ENCODE measurements around the gene IRGQ.
"Not testable (repeated sequence)": the region's sequence is repeated elsewhere in the genome, so short reads cannot be mapped to it uniquely, and the experiment has no call there.

Gene IRGQ

GRCh38 chr19:43635561-43635940, 39.6 kb upstream of the IRGQ start:
- not testable (repeated sequence) for H3K36me3 ChIP-seq (ENCODE audit: control insufficient read depth, low read depth, low read length); H3K9ac ChIP-seq (ENCODE audit: low read length); H3K27ac ChIP-seq (ENCODE audit: low read length); H3K9me3 ChIP-seq (ENCODE audit: control insufficient read depth, low read depth, low read length)
- peak overlapping the region; percentile 41 for H3K4me3 ChIP-seq (ENCODE audit: low read length)
- peaks cover 11% of the 10 kb centered on the region for H3K4me1 ChIP-seq (ENCODE audit: control insufficient read depth, low read depth, low read length)
- H3K27me3 ChIP-seq (ENCODE audit: control insufficient read depth, insufficient read depth, low read length) = peaks cover 33% of the 10 kb centered on the region

GRCh38 chr19:43634872-43635560, 39.1 kb upstream of the IRGQ start:
- peak overlapping the region; percentile 41 for H3K4me3 ChIP-seq (ENCODE audit: low read length)
- peaks cover 11% of the 10 kb centered on the region for H3K4me1 ChIP-seq (ENCODE audit: control insufficient read depth, low read depth, low read length)
- no peaks in the 10 kb centered on the region for H3K36me3 ChIP-seq (ENCODE audit: control insufficient read depth, low read depth, low read length)
- H3K9me3 ChIP-seq (ENCODE audit: control insufficient read depth, low read depth, low read length) = no peaks in the 10 kb centered on the region
- peak overlapping the region; percentile 57 for H3K9ac ChIP-seq (ENCODE audit: low read length)
- peaks cover 27% of the 10 kb centered on the region for H3K27me3 ChIP-seq (ENCODE audit: control insufficient read depth, insufficient read depth, low read length)
- no peak overlapping the region for H3K27ac ChIP-seq (ENCODE audit: low read length)

GRCh38 chr19:43634506-43634871, 38.6 kb upstream of the IRGQ start:
- Histone ChIP-seq H3K4me3 (ENCODE audit: low read length) (peak overlapping the region; percentile 41), H3K9me3 (ENCODE audit: control insufficient read depth, low read depth, low read length) (no peaks in the 10 kb centered on the region)

GRCh38 chr19:43634068-43634467, 38.1 kb upstream of the IRGQ start:
- Histone ChIP-seq H3K4me1 (ENCODE audit: control insufficient read depth, low read depth, low read length) (peaks cover 10% of the 10 kb centered on the region), H3K9me3 (ENCODE audit: control insufficient read depth, low read depth, low read length) (no peaks in the 10 kb centered on the region), H3K27ac (ENCODE audit: low read length) (no peak overlapping the region), H3K27me3 (ENCODE audit: control insufficient read depth, insufficient read depth, low read length) (peaks cover 23% of the 10 kb centered on the region), H3K4me3 (ENCODE audit: low read length) (no peak overlapping the region), H3K9ac (ENCODE audit: low read length) (no peak overlapping the region), H3K36me3 (ENCODE audit: control insufficient read depth, low read depth, low read length) (no peaks in the 10 kb centered on the region)

More at GRCh38 chr19:43634506-43634871, 38.6 kb upstream of the IRGQ start:
- Histone ChIP-seq H3K36me3 (ENCODE audit: control insufficient read depth, low read depth, low read length) (no peaks in the 10 kb centered on the region), H3K27me3 (ENCODE audit: control insufficient read depth, insufficient read depth, low read length) (peaks cover 26% of the 10 kb centered on the region), H3K4me1 (ENCODE audit: control insufficient read depth, low read depth, low read length) (peaks cover 11% of the 10 kb centered on the region), H3K9ac (ENCODE audit: low read length) (peak overlapping the region; percentile 57), H3K27ac (ENCODE audit: low read length) (no peak overlapping the region)

GRCh38 chr19:43633520-43633919, 37.6 kb upstream of the IRGQ start:
- H3K27me3 ChIP-seq (ENCODE audit: control insufficient read depth, insufficient read depth, low read length) = peaks cover 17% of the 10 kb centered on the region
- no peak overlapping the region for H3K9ac ChIP-seq (ENCODE audit: low read length)
- no peaks in the 10 kb centered on the region for H3K36me3 ChIP-seq (ENCODE audit: control insufficient read depth, low read depth, low read length)
- no peak overlapping the region for H3K27ac ChIP-seq (ENCODE audit: low read length)
- H3K9me3 ChIP-seq (ENCODE audit: control insufficient read depth, low read depth, low read length) = no peaks in the 10 kb centered on the region
- no peak overlapping the region for H3K4me3 ChIP-seq (ENCODE audit: low read length)
- peaks cover 7% of the 10 kb centered on the region for H3K4me1 ChIP-seq (ENCODE audit: control insufficient read depth, low read depth, low read length)

GRCh38 chr19:43631491-43631890, 35.6 kb upstream of the IRGQ start:
- Histone ChIP-seq H3K9me3 (ENCODE audit: control insufficient read depth, low read depth, low read length) (no peaks in the 10 kb centered on the region), H3K27ac (ENCODE audit: low read length) (no peak overlapping the region), H3K9ac (ENCODE audit: low read length) (no peak overlapping the region), H3K4me3 (ENCODE audit: low read length) (no peak overlapping the region), H3K4me1 (ENCODE audit: control insufficient read depth, low read depth, low read length) (peaks cover 7% of the 10 kb centered on the region), H3K27me3 (ENCODE audit: control insufficient read depth, insufficient read depth, low read length) (no peaks in the 10 kb centered on the region), H3K36me3 (ENCODE audit: control insufficient read depth, low read depth, low read length) (no peaks in the 10 kb centered on the region)

- Histone ChIP-seq H3K27me3 (ENCODE audit: control insufficient read depth, insufficient read depth, low read length) (no peaks in the 10 kb centered on the region), H3K4me1 (ENCODE audit: control insufficient read depth, low read depth, low read length) (peaks cover 4% of the 10 kb centered on the region), H3K36me3 (ENCODE audit: control insufficient read depth, low read depth, low read length) (no peaks in the 10 kb centered on the region), H3K27ac (ENCODE audit: low read length) (no peak overlapping the region), H3K4me3 (ENCODE audit: low read length) (no peak overlapping the region), H3K9me3 (ENCODE audit: control insufficient read depth, low read depth, low read length) (no peaks in the 10 kb centered on the region), H3K9ac (ENCODE audit: low read length) (no peak overlapping the region)
Observed at GRCh38 chr19:43628646-43629326, 32.9 kb upstream of the IRGQ start.

- peaks cover 4% of the 10 kb centered on the region for H3K4me1 ChIP-seq (ENCODE audit: control insufficient read depth, low read depth, low read length)
- H3K27me3 ChIP-seq (ENCODE audit: control insufficient read depth, insufficient read depth, low read length) = no peaks in the 10 kb centered on the region
- no peak overlapping the region for H3K4me3 ChIP-seq (ENCODE audit: low read length)
- no peaks in the 10 kb centered on the region for H3K36me3 ChIP-seq (ENCODE audit: control insufficient read depth, low read depth, low read length)
- H3K9ac ChIP-seq (ENCODE audit: low read length) = no peak overlapping the region
- no peaks in the 10 kb centered on the region for H3K9me3 ChIP-seq (ENCODE audit: control insufficient read depth, low read depth, low read length)
- no peak overlapping the region for H3K27ac ChIP-seq (ENCODE audit: low read length)
Observed at GRCh38 chr19:43626838-43627237, 30.9 kb upstream of the IRGQ start.

GRCh38 chr19:43625918-43626579, 30.1 kb upstream of the IRGQ start:
- Histone ChIP-seq H3K4me1 (ENCODE audit: control insufficient read depth, low read depth, low read length) (peaks cover 4% of the 10 kb centered on the region), H3K27me3 (ENCODE audit: control insufficient read depth, insufficient read depth, low read length) (no peaks in the 10 kb centered on the region), H3K36me3 (ENCODE audit: control insufficient read depth, low read depth, low read length) (no peaks in the 10 kb centered on the region), H3K9ac (ENCODE audit: low read length) (no peak overlapping the region), H3K4me3 (ENCODE audit: low read length) (no peak overlapping the region), H3K27ac (ENCODE audit: low read length) (no peak overlapping the region), H3K9me3 (ENCODE audit: control insufficient read depth, low read depth, low read length) (no peaks in the 10 kb centered on the region)

- Histone ChIP-seq H3K4me3 (ENCODE audit: low read length) (no peak overlapping the region), H3K9ac (ENCODE audit: low read length) (no peak overlapping the region), H3K36me3 (ENCODE audit: control insufficient read depth, low read depth, low read length) (no peaks in the 10 kb centered on the region), H3K27me3 (ENCODE audit: control insufficient read depth, insufficient read depth, low read length) (no peaks in the 10 kb centered on the region), H3K9me3 (ENCODE audit: control insufficient read depth, low read depth, low read length) (no peaks in the 10 kb centered on the region), H3K27ac (ENCODE audit: low read length) (no peak overlapping the region), H3K4me1 (ENCODE audit: control insufficient read depth, low read depth, low read length) (peaks cover 4% of the 10 kb centered on the region)
Observed at GRCh38 chr19:43624933-43625332, 29.0 kb upstream of the IRGQ start.

- no peak overlapping the region for H3K27ac ChIP-seq (ENCODE audit: low read length)
- H3K4me3 ChIP-seq (ENCODE audit: low read length) = no peak overlapping the region
- H3K9ac ChIP-seq (ENCODE audit: low read length) = no peak overlapping the region
- no peaks in the 10 kb centered on the region for H3K36me3 ChIP-seq (ENCODE audit: control insufficient read depth, low read depth, low read length)
- H3K27me3 ChIP-seq (ENCODE audit: control insufficient read depth, insufficient read depth, low read length) = no peaks in the 10 kb centered on the region
- no peaks in the 10 kb centered on the region for H3K9me3 ChIP-seq (ENCODE audit: control insufficient read depth, low read depth, low read length)
- H3K4me1 ChIP-seq (ENCODE audit: control insufficient read depth, low read depth, low read length) = peaks cover 4% of the 10 kb centered on the region
Observed at GRCh38 chr19:43623889-43624670, 28.1 kb upstream of the IRGQ start.
